ENCODE measurements around the gene NFATC1.

NFATC1 gene

DNA sequence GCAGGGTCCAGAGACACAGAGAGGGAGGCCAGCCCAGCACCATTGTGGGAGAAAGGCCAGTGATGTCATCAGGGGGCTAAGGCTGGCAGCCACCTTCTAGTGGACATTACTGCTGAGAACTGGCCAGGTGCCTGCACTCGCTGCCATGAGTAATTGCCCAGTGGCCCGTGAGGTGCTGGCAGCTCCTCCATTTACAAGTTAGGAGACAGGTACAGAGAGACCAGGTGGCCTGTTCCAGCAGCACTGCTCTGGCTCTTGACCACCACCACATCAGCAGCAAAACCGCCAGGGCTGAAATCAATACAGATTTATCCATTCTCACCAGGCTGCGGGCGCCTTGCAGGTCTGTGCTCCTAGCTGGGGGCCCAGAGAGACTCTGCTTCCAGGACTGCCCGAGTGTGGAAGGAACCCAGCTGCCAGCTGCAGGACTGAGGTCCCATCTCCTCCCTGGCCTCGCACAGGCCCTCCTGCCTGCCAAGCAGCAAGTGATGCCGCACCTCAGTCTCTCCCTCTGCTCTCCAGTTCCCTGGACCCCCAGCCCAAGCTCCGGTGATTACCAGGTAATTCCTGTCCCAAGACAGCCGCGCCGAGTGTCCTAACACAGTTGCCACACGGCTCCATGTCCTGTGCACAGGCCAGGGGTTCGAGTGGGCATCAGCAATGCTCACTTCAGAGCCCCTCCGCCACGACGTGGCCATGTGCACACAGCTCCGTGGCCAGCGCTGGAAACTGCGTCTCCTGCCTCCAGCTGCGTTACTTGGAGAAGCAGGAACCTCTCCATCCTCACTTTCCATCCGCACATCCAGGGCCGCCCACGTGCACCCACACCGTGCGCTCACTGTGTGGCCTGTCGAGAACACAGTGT is 182.9 kb downstream of the NFATC1 start:
- no peak overlapping the region for H3K4me3 ChIP-seq (ENCODE audit: low read depth, low read length)
- TF ChIP-seq, protein P1, sequence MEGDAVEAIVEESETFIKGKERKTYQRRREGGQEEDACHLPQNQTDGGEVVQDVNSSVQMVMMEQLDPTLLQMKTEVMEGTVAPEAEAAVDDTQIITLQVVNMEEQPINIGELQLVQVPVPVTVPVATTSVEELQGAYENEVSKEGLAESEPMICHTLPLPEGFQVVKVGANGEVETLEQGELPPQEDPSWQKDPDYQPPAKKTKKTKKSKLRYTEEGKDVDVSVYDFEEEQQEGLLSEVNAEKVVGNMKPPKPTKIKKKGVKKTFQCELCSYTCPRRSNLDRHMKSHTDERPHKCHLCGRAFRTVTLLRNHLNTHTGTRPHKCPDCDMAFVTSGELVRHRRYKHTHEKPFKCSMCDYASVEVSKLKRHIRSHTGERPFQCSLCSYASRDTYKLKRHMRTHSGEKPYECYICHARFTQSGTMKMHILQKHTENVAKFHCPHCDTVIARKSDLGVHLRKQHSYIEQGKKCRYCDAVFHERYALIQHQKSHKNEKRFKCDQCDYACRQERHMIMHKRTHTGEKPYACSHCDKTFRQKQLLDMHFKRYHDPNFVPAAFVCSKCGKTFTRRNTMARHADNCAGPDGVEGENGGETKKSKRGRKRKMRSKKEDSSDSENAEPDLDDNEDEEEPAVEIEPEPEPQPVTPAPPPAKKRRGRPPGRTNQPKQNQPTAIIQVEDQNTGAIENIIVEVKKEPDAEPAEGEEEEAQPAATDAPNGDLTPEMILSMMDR (IDR thresholded peaks at IDR 0.05; ENCODE audit: low read depth, low read length), result no peak
